GM12878 (cell line): ENCODE results near the gene PIGS. TPM values are rescaled to one million over a fixed set of nuclear protein-coding genes. Genes with fewer than 3 reads are reported as not detected.

Experiments used
- ATAC-seq: fragments of 200-7000 bp; cut with Tn5 transposase; 3 replicates; pipeline ENCODE4 v1.9.1; 2020; ENCODE audit warnings: mild to moderate bottlenecking, moderate library complexity
- BruUV-seq: library from RNA; stranded (reverse); fragments of 400-500 nt; replicated peaks from 2 replicates; lab custom pipeline; 2021; lab: Mats Ljungman, UMichigan
- CTCF ChIA-PET: fragments of 300-600 bp; sonication (Branson Sonifier 250); formaldehyde crosslinking; extraction: SDS; loops from one replicate; lab custom pipeline; 2021; ENCODE audit warnings: inconsistent platforms; lab: Yijun Ruan, JAX
- POLR2A ChIA-PET: fragments of 350-600 bp; formaldehyde crosslinking; extraction: SDS; loops from one replicate; lab custom pipeline; 2021; ENCODE audit warnings: inconsistent platforms; lab: Charles Lee
- RAD21 ChIA-PET: fragments of 300-600 bp; sonication (Branson Sonifier 250); formaldehyde crosslinking; loops from one replicate; lab custom pipeline; 2023; ENCODE audit warnings: antibody characterized with exemption; ENCODE audit not compliant: unreplicated experiment; lab: Charles Lee
- SMC1A ChIA-PET: fragments of 300-600 bp; sonication (Branson Sonifier 250); formaldehyde crosslinking; loops from one replicate; lab custom pipeline; 2023; ENCODE audit not compliant: unreplicated experiment, uncharacterized antibody; lab: Charles Lee
- DNase-seq: peaks from one replicate; pipeline ENCODE4 v3.0.0-alpha.2; 2011; ENCODE audit warnings: low read depth, low spot score
- FAIRE-seq: peaks from 3 replicates; lab custom pipeline; 2011; peaks lifted over from hg19 to GRCh38; lab: Jason Lieb, UNC
- H2AFZ ChIP-seq: 2 replicates; pipeline ENCODE4 v1.6.0; 2011; ENCODE audit warnings: low read depth, low read length, control low read depth; ENCODE audit not compliant: control insufficient read depth
- H3K27ac ChIP-seq: 2 replicates; pipeline ENCODE4 v1.5.1; 2011; ENCODE audit warnings: control low read depth; ENCODE audit not compliant: control insufficient read depth, insufficient read depth
- H3K27me3 ChIP-seq, 2 experiments: replicated peaks in 1 of 2; 2 replicates each; pipeline versions ENCODE4 v1.6.0 to v1.6.1; 2011; ENCODE audit warnings: low read length in 1 of 2; ENCODE audit not compliant: control insufficient read depth in 2 of 2, insufficient read depth in 2 of 2
- H3K36me3 ChIP-seq, 2 experiments: 2 replicates each; pipeline ENCODE4 v1.5.1; 2011; ENCODE audit warnings: low read length in 1 of 2; ENCODE audit not compliant: control insufficient read depth in 2 of 2, insufficient read depth in 2 of 2
- H3K4me1 ChIP-seq: 2 replicates; pipeline ENCODE4 v1.6.1; 2011; ENCODE audit warnings: mild to moderate bottlenecking, low read length, moderate library complexity, mixed read lengths; ENCODE audit not compliant: control insufficient read depth, insufficient read depth
- H3K4me2 ChIP-seq: 2 replicates; pipeline ENCODE4 v1.6.0; 2011; ENCODE audit warnings: control low read depth; ENCODE audit not compliant: control insufficient read depth, insufficient read depth
- H3K4me3 ChIP-seq: fragments of 200-600 bp; sonication (generic); 2 replicates; pipeline ENCODE4 v1.5.1; 2016
- H3K79me2 ChIP-seq: 2 replicates; pipeline ENCODE4 v1.6.0; 2011; ENCODE audit warnings: low read length; ENCODE audit not compliant: control insufficient read depth, insufficient read depth
- H3K9ac ChIP-seq: 2 replicates; pipeline ENCODE4 v1.8.0; 2011; ENCODE audit warnings: low read length, control low read depth, mixed read lengths; ENCODE audit not compliant: control insufficient read depth, insufficient read depth
- H3K9me3 ChIP-seq: replicated peaks from 3 replicates; pipeline ENCODE4 v1.5.1; 2011; ENCODE audit warnings: mild to moderate bottlenecking, low read length; ENCODE audit not compliant: control insufficient read depth, insufficient read depth
- H4K20me1 ChIP-seq: 2 replicates; pipeline ENCODE4 v1.6.0; 2011; ENCODE audit not compliant: control insufficient read depth, insufficient read depth
- BHLHE40 ChIP-seq, 2 experiments: fragments of 450-650 bp in 1 of 2; IDR thresholded peaks; 2 replicates each; pipeline ENCODE4 v1.6.1; 2011 to 2017; ENCODE audit warnings: low read depth in 2 of 2, borderline replicate concordance in 1 of 2, improper control_type of control experiment in 1 of 2, low read length in 1 of 2, mild to moderate bottlenecking in 1 of 2
- CHD1 ChIP-seq: IDR thresholded peaks from 2 replicates; pipeline ENCODE4 v1.6.1; 2012; ENCODE audit warnings: low read depth, low read length, improper control_type of control experiment
- FOS ChIP-seq: IDR thresholded peaks from 3 replicates; pipeline ENCODE4 v1.6.1; 2011; ENCODE audit warnings: borderline replicate concordance; ENCODE audit not compliant: insufficient read length; ENCODE audit errors: extremely low read depth
- GABPA ChIP-seq: IDR thresholded peaks from 2 replicates; pipeline ENCODE4 v1.6.1; 2014; ENCODE audit warnings: antibody characterized with exemption, low read depth, mild to moderate bottlenecking, inconsistent platforms
- HDAC2 ChIP-seq: fragments of 200-600 bp; sonication (generic); IDR thresholded peaks from 2 replicates; pipeline ENCODE4 v1.6.1; 2017
- IKZF2 ChIP-seq, 2 experiments: fragments of 450-650 bp; IDR thresholded peaks; 2 replicates each; pipeline ENCODE4 v1.6.1; 2017; ENCODE audit warnings: mild to moderate bottlenecking in 2 of 2, moderate library complexity in 2 of 2
- MYC ChIP-seq: IDR thresholded peaks from 2 replicates; pipeline ENCODE4 v1.6.1; 2011; ENCODE audit warnings: mild to moderate bottlenecking, low read length, moderate library complexity, inconsistent platforms; ENCODE audit not compliant: insufficient read depth, insufficient replicate concordance, insufficient read length, severe bottlenecking
- NBN ChIP-seq: fragments of 450-650 bp; IDR thresholded peaks from 2 replicates; pipeline ENCODE4 v1.6.1; 2016
- NFXL1 ChIP-seq: fragments of 450-650 bp; IDR thresholded peaks from 2 replicates; pipeline ENCODE4 v1.6.1; 2017; ENCODE audit warnings: antibody characterized with exemption, mild to moderate bottlenecking, borderline replicate concordance
- NR2F1 ChIP-seq: fragments of 450-650 bp; conservative IDR thresholded peaks from 2 replicates; pipeline ENCODE4 v1.6.1; 2017; ENCODE audit warnings: mild to moderate bottlenecking
- PML ChIP-seq: IDR thresholded peaks from 2 replicates; pipeline ENCODE4 v1.6.1; 2012; ENCODE audit warnings: low read length, inconsistent platforms
- SMAD1 ChIP-seq: fragments of 450-650 bp; IDR thresholded peaks from 2 replicates; pipeline ENCODE4 v1.6.1; 2018; ENCODE audit warnings: mild to moderate bottlenecking, low read depth; ENCODE audit not compliant: partially characterized antibody
- SRF ChIP-seq, 2 experiments: IDR thresholded peaks; 2 replicates each; pipeline ENCODE4 v1.6.1; 2011; ENCODE audit warnings: low read depth in 2 of 2, low read length in 2 of 2, mild to moderate bottlenecking in 1 of 2, moderate library complexity in 1 of 2
- YBX1 ChIP-seq: fragments of 450-650 bp; IDR thresholded peaks from 2 replicates; pipeline ENCODE4 v1.6.1; 2016; ENCODE audit warnings: antibody characterized with exemption
- ZBED1 ChIP-seq: IDR thresholded peaks from 2 replicates; pipeline ENCODE4 v1.6.1; 2016; ENCODE audit warnings: borderline replicate concordance
- WGBS: methylation state at CpG from one replicate; pipeline ENCODE4 v1.1.6; 2016; ENCODE audit warnings: low lambda C conversion rate; ENCODE audit not compliant: insufficient replicate concordance, insufficient coverage; ENCODE audit errors: missing lambda C conversion rate; 5-methylcytosine and 5-hydroxymethylcytosine counted together
- in situ Hi-C: fragments of 300-500 bp; cut with MboI; formaldehyde crosslinking; loops from 9 replicates; pipeline ENCODE4 v1.14.3; 2018; ENCODE audit warnings: mixed read lengths
- intact Hi-C: fragments of 100-400 bp; cut with micrococcal nuclease; formaldehyde crosslinking; loops from one replicate; pipeline ENCODE4 v1.14.2; 2022; ENCODE audit not compliant: unreplicated experiment
- polyA plus RNA-seq, 11 experiments: library from polyadenylated mRNA; depleted of rRNA in 4 of 11; unstranded in 6 of 11; stranded (reverse) in 5 of 11; fragments of >200 nt; fragmentation: Nextera tagmentation in 4 of 11; fragmentation: Illumina TruSeq in 1 of 11; extraction: Ambion mirVana in 4 of 11; extraction: Trizol in 1 of 11; gene quantifications; 1 replicate in 1 of 11; 2 replicates in 10 of 11; pipeline versions ENCODE4 v1.2.1 to v1.2.3, GENCODE V29; 2011 to 2016; ENCODE audit warnings: inconsistent platforms in 2 of 11, missing spikeins in 2 of 11, low read depth in 1 of 11
- total RNA-seq, 4 experiments: library from RNA; depleted of rRNA in 3 of 4; stranded (reverse); fragments of >200 nt in 3 of 4; fragmentation: Illumina TruSeq in 1 of 4; extraction: Trizol in 1 of 4; gene quantifications; 2 replicates each; pipeline versions ENCODE4 v1.2.1 to v1.2.3, GENCODE V29; 2013 to 2021
- TF ChIP-seq, protein P1 (sequence below): IDR thresholded peaks from 2 replicates; pipeline ENCODE4 v1.6.1; 2011; ENCODE audit warnings: mild to moderate bottlenecking, low read depth, low read length, moderate library complexity; ENCODE audit not compliant: insufficient replicate concordance
- TF ChIP-seq, protein P2 (sequence below): IDR thresholded peaks from 2 replicates; pipeline ENCODE4 v1.6.1; 2012; ENCODE audit warnings: low read depth, low read length, improper control_type of control experiment
- TF ChIP-seq, protein P3 (sequence below): fragments of 450-650 bp; IDR thresholded peaks from 2 replicates; pipeline ENCODE4 v1.6.1; 2016; ENCODE audit warnings: mild to moderate bottlenecking

The PIGS gene
- total and polyA plus RNA-seq, 10 of the 15 experiments (the other 5 are each of a cell fraction or from before 2014, with no cell fraction given): 27.5 to 73.7 (median 50.7) TPM

DNA sequence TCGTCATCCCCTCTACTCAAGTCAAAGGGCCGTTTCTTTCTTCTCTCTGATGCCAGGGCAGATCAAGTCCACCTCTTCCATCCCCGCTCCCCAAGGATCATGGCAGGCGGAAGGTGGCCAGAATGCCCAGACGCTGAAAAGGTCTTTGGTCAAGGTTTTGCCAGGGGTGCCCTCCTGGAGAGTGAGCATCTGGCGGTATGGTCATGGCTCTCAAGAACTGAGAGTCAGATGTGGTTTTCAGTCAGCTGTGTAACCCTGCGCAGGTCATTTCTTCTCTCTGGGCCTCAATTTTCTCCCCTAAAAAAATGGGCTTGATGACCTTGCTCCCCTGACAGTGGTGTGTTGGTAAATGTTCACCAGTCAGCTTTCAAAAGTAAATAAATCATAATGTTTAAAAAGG is 52.7 kb downstream of the PIGS start:
- FAIRE-seq (no peak), ATAC-seq (no peak), DNase-seq (no peak)
- no peaks in the 10 kb centered on the region for H3K27me3 ChIP-seq
- no peak overlapping the region for H3K27ac ChIP-seq
- 69% methylated on average over 7 of the region's 7 CpGs for WGBS
- intact Hi-C loops (no loop called here), in situ Hi-C loops (no loop called here)
- RAD21 ChIA-PET: no interaction called here
- POLR2A ChIA-PET: no interaction called here
- CTCF ChIA-PET: no interaction called here
- SMC1A ChIA-PET: no interaction called here
- no peak overlapping the region for H3K9ac ChIP-seq
- BruUV-seq: no TSS peak
- H3K79me2 ChIP-seq: no peaks in the 10 kb centered on the region
- H2AFZ ChIP-seq: no peak overlapping the region
- no peaks in the 10 kb centered on the region for H3K36me3 ChIP-seq
- no peak overlapping the region for H3K4me2 ChIP-seq
- H4K20me1 ChIP-seq: no peaks in the 10 kb centered on the region
- no peak overlapping the region for H3K4me3 ChIP-seq
- peaks cover 1% of the 10 kb centered on the region; the same call in 1 of the 3 replicates for H3K9me3 ChIP-seq
- H3K4me1 ChIP-seq: peaks cover 9% of the 10 kb centered on the region
- TF ChIP-seq NBN (no peak), GABPA (no peak), FOS (no peak), NFXL1 (no peak), NR2F1 (no peak), CHD1 (no peak), SMAD1 (no peak), MYC (no peak), PML (no peak), ZBED1 (no peak), BHLHE40 (IDR thresholded peaks at IDR 0.05; ENCODE audit: borderline replicate concordance in 1 of 2, low read depth in 2 of 2, low read length in 1 of 2) (no peak), HDAC2 (no peak), YBX1 (no peak), IKZF2 (IDR thresholded peaks at IDR 0.05) (no peak), SRF (IDR thresholded peaks at IDR 0.05; ENCODE audit: low read depth in 2 of 2, low read length in 2 of 2) (no peak)
- TF ChIP-seq, protein P1, sequence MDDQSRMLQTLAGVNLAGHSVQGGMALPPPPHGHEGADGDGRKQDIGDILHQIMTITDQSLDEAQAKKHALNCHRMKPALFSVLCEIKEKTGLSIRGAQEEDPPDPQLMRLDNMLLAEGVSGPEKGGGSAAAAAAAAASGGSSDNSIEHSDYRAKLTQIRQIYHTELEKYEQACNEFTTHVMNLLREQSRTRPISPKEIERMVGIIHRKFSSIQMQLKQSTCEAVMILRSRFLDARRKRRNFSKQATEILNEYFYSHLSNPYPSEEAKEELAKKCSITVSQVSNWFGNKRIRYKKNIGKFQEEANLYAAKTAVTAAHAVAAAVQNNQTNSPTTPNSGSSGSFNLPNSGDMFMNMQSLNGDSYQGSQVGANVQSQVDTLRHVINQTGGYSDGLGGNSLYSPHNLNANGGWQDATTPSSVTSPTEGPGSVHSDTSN: no peak
- TF ChIP-seq, protein P2, sequence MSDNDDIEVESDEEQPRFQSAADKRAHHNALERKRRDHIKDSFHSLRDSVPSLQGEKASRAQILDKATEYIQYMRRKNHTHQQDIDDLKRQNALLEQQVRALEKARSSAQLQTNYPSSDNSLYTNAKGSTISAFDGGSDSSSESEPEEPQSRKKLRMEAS: no peak
- TF ChIP-seq, protein P3, sequence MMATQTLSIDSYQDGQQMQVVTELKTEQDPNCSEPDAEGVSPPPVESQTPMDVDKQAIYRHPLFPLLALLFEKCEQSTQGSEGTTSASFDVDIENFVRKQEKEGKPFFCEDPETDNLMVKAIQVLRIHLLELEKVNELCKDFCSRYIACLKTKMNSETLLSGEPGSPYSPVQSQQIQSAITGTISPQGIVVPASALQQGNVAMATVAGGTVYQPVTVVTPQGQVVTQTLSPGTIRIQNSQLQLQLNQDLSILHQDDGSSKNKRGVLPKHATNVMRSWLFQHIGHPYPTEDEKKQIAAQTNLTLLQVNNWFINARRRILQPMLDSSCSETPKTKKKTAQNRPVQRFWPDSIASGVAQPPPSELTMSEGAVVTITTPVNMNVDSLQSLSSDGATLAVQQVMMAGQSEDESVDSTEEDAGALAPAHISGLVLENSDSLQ: no peak
